Endothelial cell of umbilical vein (primary cell): ENCODE results near the gene INTS11. TPM values are rescaled to one million over a fixed set of nuclear protein-coding genes. Genes with fewer than 3 reads are reported as not detected.

Source experiments
- BruUV-seq: library from RNA; stranded (reverse); fragments of 400-500 nt; replicated peaks from 2 replicates; lab custom pipeline; 2021; lab: Mats Ljungman, UMichigan
- CTCF ChIA-PET: fragments of 300-600, 350-600 bp; sonication (Branson Sonifier 250); formaldehyde crosslinking; loops from one replicate; lab custom pipeline; 2021; ENCODE audit warnings: antibody characterized with exemption, inconsistent platforms; lab: Charles Lee
- POLR2A ChIA-PET: fragments of 300-600, 350-600 bp; sonication (Branson Sonifier 250); formaldehyde crosslinking; loops from one replicate; lab custom pipeline; 2021; ENCODE audit warnings: antibody characterized with exemption, inconsistent platforms; lab: Charles Lee
- DNase-seq: peaks from one replicate; pipeline ENCODE4 v3.0.0-alpha.2; 2011; ENCODE audit warnings: low read depth, low spot score
- FAIRE-seq: peaks from 2 replicates; lab custom pipeline; 2011; peaks lifted over from hg19 to GRCh38; lab: Jason Lieb, UNC
- H2AFZ ChIP-seq: 2 replicates; pipeline ENCODE4 v1.6.0; 2012; ENCODE audit warnings: low read depth, low read length, control low read depth, inconsistent platforms
- H3K27ac ChIP-seq: 2 replicates; pipeline ENCODE4 v1.5.1; 2011; ENCODE audit warnings: low read depth, mild to moderate bottlenecking, control low read depth, low read length, moderate library complexity; ENCODE audit not compliant: insufficient read depth
- H3K27me3 ChIP-seq, 2 experiments: 2 replicates each; pipeline versions ENCODE4 v1.6.0 to v1.6.1; 2011; ENCODE audit warnings: low read length in 2 of 2, mixed read lengths in 1 of 2; ENCODE audit not compliant: control insufficient read depth in 2 of 2, insufficient read depth in 2 of 2
- H3K36me3 ChIP-seq, 2 experiments: 2 replicates in 1 of 2; 3 replicates in 1 of 2; pipeline ENCODE4 v1.5.1; 2011; ENCODE audit warnings: low read length in 2 of 2, mild to moderate bottlenecking in 1 of 2, moderate library complexity in 1 of 2; ENCODE audit not compliant: control insufficient read depth in 2 of 2, insufficient read depth in 2 of 2; ENCODE audit errors: extremely low read depth in 1 of 2
- H3K4me1 ChIP-seq: 3 replicates; pipeline ENCODE4 v1.5.1; 2011; ENCODE audit warnings: mild to moderate bottlenecking, low read length; ENCODE audit not compliant: control insufficient read depth, insufficient read depth; ENCODE audit errors: extremely low read depth
- H3K4me2 ChIP-seq: 2 replicates; pipeline ENCODE4 v1.6.1; 2011; ENCODE audit warnings: low read length, control low read depth, mixed read lengths; ENCODE audit not compliant: insufficient read depth
- H3K4me3 ChIP-seq, 3 experiments: fragments of 200-600 bp in 1 of 3; sonication (generic), shearing (Covaris generic) in 1 of 3; replicated peaks in 1 of 3; 2 replicates each; pipeline ENCODE4 v1.5.1; 2011 to 2016; ENCODE audit warnings: control low read depth in 3 of 3, low read length in 3 of 3, mild to moderate bottlenecking in 2 of 3, inconsistent platforms in 1 of 3, low read depth in 1 of 3, moderate library complexity in 1 of 3; ENCODE audit not compliant: insufficient read depth in 1 of 3
- H3K79me2 ChIP-seq: 2 replicates; pipeline ENCODE4 v1.6.0; 2012; ENCODE audit warnings: low read length, inconsistent platforms; ENCODE audit not compliant: control insufficient read depth, insufficient read depth
- H3K9ac ChIP-seq: replicated peaks from 2 replicates; pipeline ENCODE3; 2011; ENCODE audit warnings: low read length, control low read depth; ENCODE audit not compliant: insufficient read depth; ENCODE audit errors: extremely low read depth
- H3K9me1 ChIP-seq: replicated peaks from 3 replicates; pipeline ENCODE4 v1.6.0; 2011; ENCODE audit warnings: mild to moderate bottlenecking, low read length; ENCODE audit not compliant: control insufficient read depth, insufficient read depth; ENCODE audit errors: extremely low read depth
- H3K9me3 ChIP-seq: replicated peaks from 2 replicates; pipeline ENCODE4 v1.5.1; 2012; ENCODE audit warnings: low read length, inconsistent platforms; ENCODE audit not compliant: control insufficient read depth, insufficient read depth
- H4K20me1 ChIP-seq: replicated peaks from 2 replicates; pipeline ENCODE3; 2011; ENCODE audit warnings: mild to moderate bottlenecking, low read length; ENCODE audit not compliant: control insufficient read depth, insufficient read depth; ENCODE audit errors: extremely low read depth
- EZH2 ChIP-seq: IDR thresholded peaks from 2 replicates; pipeline ENCODE4 v1.6.1; 2012; ENCODE audit warnings: borderline replicate concordance, low read depth, mild to moderate bottlenecking, moderate library complexity, low read length, inconsistent platforms; ENCODE audit not compliant: severe bottlenecking
- FOS ChIP-seq: IDR thresholded peaks from 2 replicates; pipeline ENCODE4 v1.6.1; 2011; ENCODE audit warnings: mild to moderate bottlenecking, low read length, moderate library complexity, borderline replicate concordance; ENCODE audit not compliant: insufficient read depth
- GATA2 ChIP-seq: IDR thresholded peaks from 2 replicates; pipeline ENCODE4 v1.7.0; 2011; ENCODE audit warnings: low read depth, mild to moderate bottlenecking, moderate library complexity, mixed read lengths, low read length; ENCODE audit not compliant: insufficient read length, insufficient read depth
- JUN ChIP-seq: IDR thresholded peaks from 2 replicates; pipeline ENCODE4 v1.6.1; 2011; ENCODE audit warnings: borderline replicate concordance, low read depth; ENCODE audit not compliant: insufficient read length, insufficient read depth
- MAX ChIP-seq: IDR thresholded peaks from 2 replicates; pipeline ENCODE4 v1.6.1; 2011; ENCODE audit not compliant: insufficient read depth, insufficient read length
- MYC ChIP-seq: IDR thresholded peaks from one replicate; pipeline ENCODE4 v1.6.1; 2011; ENCODE audit warnings: mild to moderate bottlenecking, low read depth, low read length
- POLR2A ChIP-seq: IDR thresholded peaks from 2 replicates; pipeline ENCODE4 v1.6.1; 2012; ENCODE audit warnings: low read depth, mild to moderate bottlenecking, control low read depth, low read length
- POLR2AphosphoS5 ChIP-seq: IDR thresholded peaks from 2 replicates; pipeline ENCODE4 v1.6.1; 2012; ENCODE audit warnings: low read depth, mild to moderate bottlenecking, control low read depth, low read length, moderate library complexity; ENCODE audit not compliant: insufficient read depth
- dilution Hi-C: fragments of 300-500 bp; cut with MboI; formaldehyde crosslinking; loops from one replicate; pipeline ENCODE4 v1.15.0; 2019; ENCODE audit warnings: low sequenced_read_pairs; ENCODE audit not compliant: extremely low pct_ligation_motif_present
- intact Hi-C: fragments of 100-400 bp; cut with micrococcal nuclease; formaldehyde crosslinking; loops from one replicate; pipeline ENCODE4 v1.10.0; 2022
- polyA plus RNA-seq, 4 experiments: library from polyadenylated mRNA; depleted of rRNA in 3 of 4; stranded (reverse) in 3 of 4; unstranded in 1 of 4; fragments of >200 nt; gene quantifications; 2 replicates each; pipeline versions ENCODE4 v1.2.1 to v1.2.3, GENCODE V29; 2011 to 2012; ENCODE audit warnings: missing spikeins in 1 of 4
- total RNA-seq: library from RNA; stranded (reverse); gene quantifications from 2 replicates; pipeline ENCODE4 v1.2.3, GENCODE V29; 2021
- TF ChIP-seq, protein P1 (sequence below), 2 donors: IDR thresholded peaks; 1 replicate in 1 of 2; 2 replicates in 1 of 2; pipeline ENCODE4 v1.5.1; 2011; ENCODE audit warnings: low read length in 2 of 2, mild to moderate bottlenecking in 2 of 2, moderate library complexity in 2 of 2, control low read depth in 1 of 2, inconsistent platforms in 1 of 2, low read depth in 1 of 2; ENCODE audit not compliant: insufficient read depth in 1 of 2; ENCODE audit errors: extremely low read depth in 1 of 2

The INTS11 gene
- total and polyA plus RNA-seq, 2 donors (not counting 3 experiments of a cell fraction or from before 2014, with no cell fraction given) = 132 to 222 TPM

- TF ChIP-seq MYC = no peak
- TF ChIP-seq POLR2A = no peak
- no peak for TF ChIP-seq MAX
- no peak for TF ChIP-seq POLR2AphosphoS5
- H3K4me1 ChIP-seq = no peaks in the 10 kb centered on the region
- H3K9me1 ChIP-seq = no peaks in the 10 kb centered on the region
- FAIRE-seq (no peak), DNase-seq (no peak)
- peaks cover 9 to 15% of the 10 kb centered on the region in 2 experiments for H3K27me3 ChIP-seq
- ChIA-PET CTCF (no interaction called here), POLR2A (no interaction called here)
- H3K36me3 ChIP-seq = no peaks in the 10 kb centered on the region
- H3K4me3 ChIP-seq = no peak within 1 kb of the TSS
- dilution Hi-C loops (no loop called here), intact Hi-C loops (no loop called here)
- H3K79me2 ChIP-seq = no peaks in the 10 kb centered on the region
- no peaks in the 10 kb centered on the region for H4K20me1 ChIP-seq
- H3K4me2 ChIP-seq = no peak within 1 kb of the TSS
- no peak within 1 kb of the TSS for H2AFZ ChIP-seq
- BruUV-seq = no TSS peak
- H3K9ac ChIP-seq = no peak within 1 kb of the TSS
- H3K27ac ChIP-seq = no peak within 1 kb of the TSS
- no peaks in the 10 kb centered on the region for H3K9me3 ChIP-seq
These were observed 34.2 kb upstream of the INTS11 start, which contains the start of gene MXRA8 for GRCh38 chr1:1358433-1359271. Gene MXRA8, minus strand, starts transcription at chr1:1358555. Its CDS starts 51 bp downstream, at chr1:1358504.

DNA sequence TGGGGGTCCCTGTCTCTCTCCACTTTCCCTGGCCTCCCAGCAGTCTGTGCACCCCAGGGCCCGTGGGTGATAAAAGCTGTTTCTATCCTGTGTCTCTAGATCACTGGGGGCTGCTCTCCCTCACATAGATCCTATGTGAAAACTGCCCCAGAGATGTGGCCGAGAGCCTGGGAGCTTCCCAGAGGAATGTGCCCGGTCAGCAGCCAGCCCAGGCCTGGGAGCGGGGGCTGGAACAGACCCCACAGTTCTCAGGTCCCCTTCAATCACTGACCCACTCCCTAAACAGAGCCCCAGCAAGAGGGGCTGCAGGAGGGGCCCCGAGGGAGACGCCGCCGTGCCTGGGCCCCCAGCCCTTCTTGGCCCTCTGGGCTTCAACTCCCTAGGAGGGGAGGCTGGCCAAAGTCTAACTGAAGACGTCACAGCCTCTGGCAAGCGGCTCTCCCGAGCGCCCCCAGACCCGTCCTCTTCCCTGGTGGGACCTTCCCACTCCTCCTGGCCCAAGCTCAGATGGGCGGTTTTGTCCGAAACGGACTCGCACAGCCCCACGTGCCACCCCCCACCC is 33.5 kb upstream of the INTS11 start:
- ChIA-PET POLR2A (no interaction called here), CTCF (no interaction called here)
- H4K20me1 ChIP-seq = no peaks in the 10 kb centered on the region
- no peak for TF ChIP-seq MAX
- TF ChIP-seq, protein P1, sequence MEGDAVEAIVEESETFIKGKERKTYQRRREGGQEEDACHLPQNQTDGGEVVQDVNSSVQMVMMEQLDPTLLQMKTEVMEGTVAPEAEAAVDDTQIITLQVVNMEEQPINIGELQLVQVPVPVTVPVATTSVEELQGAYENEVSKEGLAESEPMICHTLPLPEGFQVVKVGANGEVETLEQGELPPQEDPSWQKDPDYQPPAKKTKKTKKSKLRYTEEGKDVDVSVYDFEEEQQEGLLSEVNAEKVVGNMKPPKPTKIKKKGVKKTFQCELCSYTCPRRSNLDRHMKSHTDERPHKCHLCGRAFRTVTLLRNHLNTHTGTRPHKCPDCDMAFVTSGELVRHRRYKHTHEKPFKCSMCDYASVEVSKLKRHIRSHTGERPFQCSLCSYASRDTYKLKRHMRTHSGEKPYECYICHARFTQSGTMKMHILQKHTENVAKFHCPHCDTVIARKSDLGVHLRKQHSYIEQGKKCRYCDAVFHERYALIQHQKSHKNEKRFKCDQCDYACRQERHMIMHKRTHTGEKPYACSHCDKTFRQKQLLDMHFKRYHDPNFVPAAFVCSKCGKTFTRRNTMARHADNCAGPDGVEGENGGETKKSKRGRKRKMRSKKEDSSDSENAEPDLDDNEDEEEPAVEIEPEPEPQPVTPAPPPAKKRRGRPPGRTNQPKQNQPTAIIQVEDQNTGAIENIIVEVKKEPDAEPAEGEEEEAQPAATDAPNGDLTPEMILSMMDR (IDR thresholded peaks at IDR 0.05; ENCODE audit: extremely low read depth in 1 of 2, insufficient read depth in 1 of 2, low read depth in 1 of 2, low read length in 2 of 2) = no peak
- no peak for TF ChIP-seq POLR2AphosphoS5
- no peak for TF ChIP-seq FOS
- TF ChIP-seq EZH2 = no peak
- TF ChIP-seq MYC = no peak
- no peak for TF ChIP-seq POLR2A
- no peak for TF ChIP-seq JUN
- TF ChIP-seq GATA2 = no peak
- no peaks in the 10 kb centered on the region for H3K4me1 ChIP-seq
- intact Hi-C loops = no loop called here
- no peaks in the 10 kb centered on the region for H3K9me3 ChIP-seq
- FAIRE-seq (no peak), DNase-seq (no peak)
- H3K9ac ChIP-seq = no peak overlapping the region
- dilution Hi-C loops = no loop called here
- no peaks in the 10 kb centered on the region for H3K36me3 ChIP-seq
- peaks cover 11 to 22% of the 10 kb centered on the region in 2 experiments for H3K27me3 ChIP-seq
- H3K4me2 ChIP-seq = no peak overlapping the region
- H3K9me1 ChIP-seq = no peaks in the 10 kb centered on the region
- no peak overlapping the region for H3K27ac ChIP-seq
- no TSS peak for BruUV-seq
- no peak overlapping the region for H3K4me3 ChIP-seq
- H3K79me2 ChIP-seq = no peaks in the 10 kb centered on the region
- no peak overlapping the region for H2AFZ ChIP-seq
